ENCODE results near the gene APOL2.

The APOL2 gene

DNA sequence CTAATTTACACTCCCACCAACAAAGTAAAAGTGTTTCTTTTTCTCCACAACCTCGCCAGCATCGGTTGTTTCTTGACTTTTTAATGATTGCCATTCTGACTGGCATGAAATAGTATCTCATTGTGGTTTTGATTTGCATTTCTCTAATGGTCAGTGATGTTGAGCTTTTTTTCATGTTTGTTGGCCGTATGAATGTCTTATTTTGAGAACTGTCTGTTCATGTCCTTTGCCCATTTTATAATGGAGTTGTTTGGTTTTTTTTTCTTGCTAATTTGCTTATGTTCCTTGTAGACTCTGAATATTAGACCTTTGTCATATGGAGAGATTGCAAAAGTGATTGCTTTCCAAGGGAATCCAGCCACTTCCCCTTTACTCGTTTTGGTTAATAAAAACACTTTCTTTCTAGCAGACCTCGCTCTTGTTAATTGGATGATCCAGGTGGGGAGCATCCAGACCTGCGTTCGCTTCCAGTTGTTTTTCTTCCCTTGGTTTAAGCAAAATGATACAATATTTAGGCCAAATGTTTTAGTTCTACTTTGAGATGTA lies 20.6 kb downstream of the APOL2 start:
- TF ChIP-seq POLR2AphosphoS5 (IDR thresholded peaks at IDR 0.05; ENCODE audit: low read depth, low read length), result no peak
- no peak for TF ChIP-seq FOXP2 (optimal IDR thresholded peaks at IDR 0.05; ENCODE audit: borderline replicate concordance, extremely low read depth, extremely low read length, insufficient read depth)

GRCh38 chr22:36215981-36216380 lies 23.3 kb downstream of the APOL2 start:
- TF ChIP-seq FOXP2 (optimal IDR thresholded peaks at IDR 0.05; ENCODE audit: borderline replicate concordance, extremely low read depth, extremely low read length, insufficient read depth) (no peak), SIN3A (IDR thresholded peaks at IDR 0.05; ENCODE audit: borderline replicate concordance, insufficient read depth, low read length) (no peak), POLR2AphosphoS5 (IDR thresholded peaks at IDR 0.05; ENCODE audit: low read depth, low read length) (no peak), TAF1 (IDR thresholded peaks at IDR 0.05; ENCODE audit: borderline replicate concordance, insufficient read depth, low read length) (no peak)

DNA sequence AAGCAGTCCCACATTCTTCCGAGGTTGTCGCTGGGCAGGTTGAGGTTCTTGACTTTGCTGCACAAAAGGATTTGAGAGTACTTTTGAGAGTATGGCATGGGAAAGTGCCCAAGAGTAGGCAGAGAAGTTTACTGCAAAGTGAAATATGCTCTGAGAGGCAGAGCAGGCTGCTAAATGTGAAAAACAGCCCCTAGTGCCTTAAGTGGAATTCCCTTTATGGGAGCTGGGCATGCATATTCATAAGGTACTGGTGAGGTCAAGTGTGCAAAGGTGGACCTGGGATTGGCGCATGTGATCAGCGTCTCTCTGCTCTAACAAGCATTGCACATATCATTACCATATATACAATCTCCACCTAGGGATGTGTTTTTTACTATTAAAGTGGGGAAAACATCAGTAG lies 25.7 kb downstream of the APOL2 start:
- TF ChIP-seq REST (IDR thresholded peaks at IDR 0.05; ENCODE audit: insufficient read depth in 1 of 2, low read depth in 2 of 2, low read length in 2 of 2), result no peak
- TF ChIP-seq TAF1 (IDR thresholded peaks at IDR 0.05; ENCODE audit: borderline replicate concordance, insufficient read depth, low read length), result no peak
- no peak for TF ChIP-seq FOXP2 (optimal IDR thresholded peaks at IDR 0.05; ENCODE audit: borderline replicate concordance, extremely low read depth, extremely low read length, insufficient read depth)

- TF ChIP-seq REST (IDR thresholded peaks at IDR 0.05; ENCODE audit: insufficient read depth in 1 of 2, low read depth in 2 of 2, low read length in 2 of 2), result no peak
- no peak for TF ChIP-seq POLR2AphosphoS5 (IDR thresholded peaks at IDR 0.05; ENCODE audit: low read depth, low read length)
- no peak for TF ChIP-seq TAF1 (IDR thresholded peaks at IDR 0.05; ENCODE audit: borderline replicate concordance, insufficient read depth, low read length)
- TF ChIP-seq FOXP2 (optimal IDR thresholded peaks at IDR 0.05; ENCODE audit: borderline replicate concordance, extremely low read depth, extremely low read length, insufficient read depth), result no peak
- TF ChIP-seq SIN3A (IDR thresholded peaks at IDR 0.05; ENCODE audit: borderline replicate concordance, insufficient read depth, low read length), result no peak
Measured at GRCh38 chr22:36212901-36213300, 26.4 kb downstream of the APOL2 start.

DNA sequence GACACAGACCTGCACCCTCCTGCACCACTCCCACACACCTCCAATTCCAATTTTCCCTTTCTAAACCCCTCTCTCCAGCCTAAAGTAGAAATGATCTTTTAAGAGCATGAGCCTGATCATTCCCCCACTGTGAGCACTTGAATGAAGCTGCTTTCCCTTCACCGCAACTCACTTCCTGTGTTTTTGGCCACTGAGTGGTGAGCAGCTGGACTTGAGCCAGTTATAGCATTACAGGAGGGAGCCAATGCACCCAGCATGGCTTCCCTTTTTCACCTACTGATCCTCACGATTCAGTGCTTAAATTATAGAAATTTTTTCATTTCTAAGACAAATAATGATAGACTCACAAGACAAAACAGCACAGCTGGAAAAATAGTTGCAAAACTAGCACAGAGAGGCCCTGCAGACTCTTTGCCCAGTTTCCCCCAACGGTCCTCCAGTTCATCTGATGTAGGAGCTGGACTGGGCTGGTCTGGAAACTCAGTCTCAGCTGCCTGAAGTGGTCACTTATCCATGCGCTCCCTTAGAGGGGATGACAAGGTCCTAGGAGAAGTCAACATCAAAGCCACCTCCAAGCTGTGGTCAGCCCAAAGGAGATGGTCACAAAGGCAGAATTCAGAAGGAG lies 28.0 kb downstream of the APOL2 start:
- TF ChIP-seq SIN3A (IDR thresholded peaks at IDR 0.05; ENCODE audit: borderline replicate concordance, insufficient read depth, low read length) (no peak), POLR2AphosphoS5 (IDR thresholded peaks at IDR 0.05; ENCODE audit: low read depth, low read length) (no peak), FOXP2 (optimal IDR thresholded peaks at IDR 0.05; ENCODE audit: borderline replicate concordance, extremely low read depth, extremely low read length, insufficient read depth) (no peak), TAF1 (IDR thresholded peaks at IDR 0.05; ENCODE audit: borderline replicate concordance, insufficient read depth, low read length) (no peak), REST (IDR thresholded peaks at IDR 0.05; ENCODE audit: insufficient read depth in 1 of 2, low read depth in 2 of 2, low read length in 2 of 2) (no peak)

- TF ChIP-seq SIN3A (IDR thresholded peaks at IDR 0.05; ENCODE audit: borderline replicate concordance, insufficient read depth, low read length) (no peak), REST (IDR thresholded peaks at IDR 0.05; ENCODE audit: insufficient read depth in 1 of 2, low read depth in 2 of 2, low read length in 2 of 2) (no peak), POLR2AphosphoS5 (IDR thresholded peaks at IDR 0.05; ENCODE audit: low read depth, low read length) (no peak), TAF1 (IDR thresholded peaks at IDR 0.05; ENCODE audit: borderline replicate concordance, insufficient read depth, low read length) (no peak), FOXP2 (optimal IDR thresholded peaks at IDR 0.05; ENCODE audit: borderline replicate concordance, extremely low read depth, extremely low read length, insufficient read depth) (no peak)
Measured at GRCh38 chr22:36210224-36210623, 29.1 kb downstream of the APOL2 start.

Data from PFSK-1 (cell line).